ENCODE data around the gene CDC37L1.
"Not testable (repeated sequence)": the region's sequence is repeated elsewhere in the genome, so short reads cannot be mapped to it uniquely, and the experiment has no call there.

The CDC37L1 gene

DNA sequence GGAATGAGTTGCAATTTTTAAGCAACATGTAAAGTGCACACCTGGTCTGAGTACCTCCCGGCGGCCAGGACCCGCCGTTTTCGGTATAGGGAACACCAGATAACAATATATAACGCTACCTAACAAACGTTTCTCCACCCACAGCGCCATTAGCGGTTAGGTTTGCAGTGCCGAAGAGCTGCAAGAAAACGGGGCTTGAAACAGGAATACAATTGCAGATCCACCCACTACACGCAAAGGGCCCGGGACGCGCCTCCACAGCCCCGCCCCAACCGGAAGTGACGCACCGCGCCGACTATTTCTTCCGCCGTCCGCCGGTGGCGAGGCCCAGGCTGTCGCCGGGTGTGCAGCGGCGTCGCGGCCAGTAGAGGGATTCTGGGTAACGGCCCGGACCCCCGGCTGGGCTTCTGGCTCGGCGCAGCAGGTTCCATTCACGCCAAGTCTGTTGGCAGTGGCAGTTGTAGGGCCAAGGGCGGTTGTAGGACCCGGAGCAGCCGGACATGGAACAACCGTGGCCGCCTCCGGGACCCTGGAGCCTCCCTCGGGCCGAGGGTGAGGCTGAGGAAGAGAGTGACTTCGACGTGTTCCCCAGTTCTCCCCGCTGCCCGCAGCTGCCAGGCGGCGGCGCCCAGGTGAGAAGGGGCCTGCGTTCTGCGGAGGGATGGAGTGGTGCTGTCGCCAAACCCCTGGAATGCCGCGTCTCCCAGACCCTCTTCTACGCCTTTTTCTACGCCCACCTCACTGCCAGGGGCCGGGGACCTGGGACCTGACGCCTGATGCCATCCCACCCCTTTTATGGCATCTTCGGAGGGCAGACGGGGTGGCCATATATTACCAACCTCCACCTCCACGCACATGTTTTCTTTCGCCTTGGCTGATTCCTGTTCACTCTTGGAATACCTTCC is at the start of gene CDC37L1:
Gene CDC37L1, plus strand, starts transcription at position 302 of the 905 bp plus-strand sequence. Its CDS starts 199 bp downstream, at position 501.
- DNase-seq = peak; percentile 69 to 89

DNA sequence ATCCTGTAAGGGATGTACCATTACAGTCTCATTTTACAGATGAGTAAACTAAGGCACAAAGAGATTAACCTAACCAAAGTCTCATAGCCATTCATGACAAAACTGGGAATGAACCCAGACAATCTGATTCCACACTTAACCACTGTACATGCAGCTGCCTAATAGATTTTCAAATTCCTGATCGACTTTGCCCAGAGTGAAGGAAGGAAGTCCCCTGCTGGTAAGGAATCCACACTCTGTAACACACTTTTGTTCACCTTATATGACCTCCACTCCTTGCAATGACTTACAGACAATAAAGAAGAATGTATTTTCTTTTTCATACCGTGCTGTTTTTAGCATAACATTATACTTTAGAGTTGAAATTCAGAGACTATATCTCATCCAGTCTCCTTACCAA is 48.5 kb upstream of the CDC37L1 start:
- no peak for DNase-seq

DNA sequence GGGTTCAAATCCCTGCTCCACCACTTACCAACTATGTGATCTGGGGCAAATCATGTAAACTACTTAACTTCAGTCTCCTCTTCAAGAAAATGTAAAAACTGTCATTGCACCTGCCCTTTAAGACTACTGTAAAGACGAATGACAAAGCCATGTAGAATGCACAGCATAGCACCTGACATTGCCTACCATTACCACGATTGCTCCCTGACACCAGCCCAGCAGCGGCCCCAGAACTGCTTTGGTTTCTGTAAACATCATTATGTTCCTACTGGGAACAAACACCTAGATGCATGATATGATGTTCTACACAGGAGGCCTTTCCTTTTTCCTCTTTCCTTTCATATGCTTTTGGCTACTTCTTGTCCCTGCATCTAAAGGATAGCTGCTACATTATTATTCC is 40.4 kb upstream of the CDC37L1 start:
- DNase-seq = no peak

DNA sequence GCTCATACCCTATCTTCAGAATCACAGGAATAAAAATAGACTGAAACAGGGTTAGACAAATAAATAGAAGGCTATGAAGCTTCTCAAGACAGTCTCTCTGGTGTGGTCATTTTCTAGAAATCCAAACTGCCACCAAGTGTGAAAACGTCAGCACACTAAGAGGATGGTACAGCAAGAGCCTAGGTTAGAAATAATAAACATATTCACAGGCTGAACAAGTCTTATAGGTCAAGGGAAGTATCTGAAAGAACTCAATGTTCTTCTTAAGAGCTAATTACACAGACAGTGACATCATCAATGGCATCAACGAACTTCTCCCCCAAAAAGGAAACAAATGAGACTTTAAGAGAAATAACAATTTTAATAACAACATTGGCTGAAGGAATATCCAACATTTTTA is 39.9 kb upstream of the CDC37L1 start:
- no peak for DNase-seq

DNA sequence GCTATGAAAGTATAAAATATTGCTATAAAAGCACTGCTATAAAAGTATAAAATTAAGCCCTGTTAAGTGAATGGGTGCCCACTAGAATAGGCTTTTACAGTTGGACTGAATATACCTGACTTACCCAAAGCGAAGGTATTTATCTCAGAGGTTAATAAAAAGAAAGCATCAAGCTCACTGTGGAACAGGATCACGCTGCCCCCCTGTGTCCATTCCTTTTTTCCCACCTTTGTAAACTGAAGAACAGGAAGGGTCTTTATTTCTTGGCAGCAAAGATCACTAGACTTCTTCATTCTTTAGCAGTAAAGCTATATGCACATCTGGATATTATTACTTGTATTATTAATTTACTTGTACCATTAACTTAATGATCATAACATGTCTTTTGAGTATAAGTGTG is 39.3 kb upstream of the CDC37L1 start:
- no peak for DNase-seq

DNA sequence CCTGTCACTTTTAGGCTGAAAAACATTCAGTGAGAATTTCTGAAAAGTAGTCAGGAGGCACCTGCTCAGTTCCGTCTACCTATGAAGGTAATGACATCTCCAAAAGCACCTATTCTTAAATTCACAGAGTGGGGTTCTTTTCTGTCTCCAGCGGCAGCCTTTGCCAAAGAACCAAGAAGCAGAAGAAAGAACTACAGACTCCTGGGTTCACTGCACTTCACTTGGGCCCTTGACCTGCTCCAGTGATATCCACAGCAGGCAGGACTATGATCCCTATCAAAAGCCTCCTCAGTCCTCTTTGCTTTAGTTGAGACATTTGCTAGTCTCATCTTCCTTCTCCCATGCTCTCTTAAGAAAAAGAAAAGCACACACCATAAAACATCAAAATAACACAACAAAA is 37.0 kb upstream of the CDC37L1 start:
- no peak for DNase-seq

DNA sequence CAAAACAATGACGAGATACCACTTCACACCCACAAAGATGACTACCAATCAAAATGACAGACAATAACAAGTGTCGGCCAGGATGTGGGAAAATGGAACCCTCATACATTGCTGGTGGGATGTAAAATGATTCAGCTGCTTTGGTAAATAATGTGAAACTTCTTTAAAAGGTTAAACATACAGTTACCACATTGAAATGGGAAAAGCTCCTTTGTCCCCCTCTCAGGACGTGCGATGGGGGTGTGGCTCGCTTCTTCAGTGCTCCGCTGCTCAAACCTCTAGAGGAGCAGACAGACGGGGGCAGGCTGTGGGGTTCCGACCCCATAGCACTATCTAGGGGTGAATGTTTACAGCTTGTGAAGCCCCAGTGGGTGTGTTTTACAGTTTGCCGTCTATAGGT is 25.3 kb upstream of the CDC37L1 start:
- no peak for DNase-seq

DNA sequence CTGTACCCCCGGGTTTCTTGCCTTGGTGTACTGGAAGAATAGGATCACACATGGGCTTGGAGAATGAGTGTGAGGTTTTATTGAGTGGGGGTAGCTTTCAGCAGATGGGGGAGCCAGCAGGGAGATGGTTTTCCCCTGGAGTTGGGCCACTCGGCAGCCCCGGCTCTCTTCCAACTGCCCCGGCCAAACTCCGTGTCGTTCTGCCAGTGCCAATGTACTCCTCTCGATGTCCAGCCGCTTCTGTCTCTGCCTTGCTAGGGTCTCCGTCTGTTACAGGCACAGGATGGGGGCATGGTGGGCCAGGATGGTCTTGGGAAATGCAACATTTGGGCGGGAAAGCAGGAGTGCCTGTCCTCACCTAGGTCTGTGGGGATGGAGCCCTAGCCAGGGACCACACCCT is 24.8 kb upstream of the CDC37L1 start:
- no peak for DNase-seq

DNA sequence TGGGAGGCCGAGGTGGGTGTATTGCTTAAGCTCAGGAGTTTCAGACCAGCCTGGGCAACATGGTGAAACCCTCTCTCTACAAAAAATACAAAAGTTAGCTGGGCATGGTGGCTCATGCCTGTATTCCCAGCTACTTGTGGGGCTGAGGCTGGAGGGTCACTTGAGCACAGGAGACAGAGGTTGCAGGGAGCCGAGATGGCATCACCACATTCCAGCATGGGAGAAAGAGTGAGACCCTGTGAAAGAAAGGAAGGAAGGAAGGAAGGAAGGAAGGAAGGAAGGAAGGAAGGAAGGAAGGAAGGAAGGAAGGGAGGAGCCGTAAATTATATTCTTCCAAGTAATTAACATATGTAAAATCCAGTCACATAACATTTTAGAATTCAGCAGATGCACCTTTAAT is 23.2 kb upstream of the CDC37L1 start:
- DNase-seq = not testable (repeated sequence)

DNA sequence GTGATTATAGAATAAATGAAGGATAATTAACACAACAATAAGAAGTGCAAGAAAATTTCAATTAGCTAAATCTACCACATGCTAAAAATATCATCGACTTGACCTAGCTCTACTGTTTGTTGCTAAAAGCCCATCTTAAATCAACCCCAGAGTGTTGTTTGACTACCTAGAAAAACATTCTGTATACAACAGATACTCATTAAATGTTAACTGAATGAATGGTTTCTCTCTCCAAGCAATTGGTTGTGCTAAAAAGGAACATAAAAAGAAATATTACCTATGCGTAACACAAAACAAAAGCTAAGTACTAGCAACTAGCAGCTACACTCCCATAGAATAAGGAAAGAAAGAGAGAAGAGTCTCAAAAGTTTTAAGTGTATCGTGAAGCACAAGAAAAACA is 22.7 kb upstream of the CDC37L1 start:
- DNase-seq = no peak

DNA sequence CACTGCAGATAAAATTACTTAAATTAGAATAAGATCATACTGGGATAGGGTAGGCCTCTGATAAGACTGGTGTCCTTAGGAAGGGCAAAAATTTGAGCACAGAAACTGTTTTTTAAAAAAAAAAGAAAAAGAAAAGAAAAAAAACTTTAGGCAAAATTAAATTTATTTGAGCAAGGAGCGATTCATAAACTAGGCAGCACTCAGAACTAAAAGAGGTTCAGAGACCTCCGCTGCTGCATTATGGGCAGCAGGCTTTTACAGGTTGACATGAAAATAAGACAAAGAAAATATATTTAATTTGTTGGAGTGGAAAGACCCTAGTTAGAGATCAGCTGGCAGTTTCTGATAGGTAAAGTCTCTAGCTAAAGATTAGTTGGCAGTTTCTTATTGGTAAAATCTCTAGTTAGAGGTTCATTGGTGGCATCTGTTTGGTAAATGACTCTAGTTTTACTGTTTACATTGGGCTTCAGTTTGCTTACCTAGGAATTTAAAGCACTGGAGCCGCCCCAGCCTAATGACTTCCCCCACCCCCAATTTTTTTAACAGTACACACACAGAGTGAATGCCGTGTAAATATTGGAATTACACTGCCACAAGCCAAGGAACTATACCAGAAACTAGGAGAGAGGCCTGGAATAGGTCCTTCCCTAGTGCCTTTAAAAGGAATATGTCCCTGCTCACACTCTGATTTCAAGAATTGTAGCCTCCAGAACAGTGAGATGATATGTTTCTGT is 21.8 kb upstream of the CDC37L1 start:
- no peak for DNase-seq

DNA sequence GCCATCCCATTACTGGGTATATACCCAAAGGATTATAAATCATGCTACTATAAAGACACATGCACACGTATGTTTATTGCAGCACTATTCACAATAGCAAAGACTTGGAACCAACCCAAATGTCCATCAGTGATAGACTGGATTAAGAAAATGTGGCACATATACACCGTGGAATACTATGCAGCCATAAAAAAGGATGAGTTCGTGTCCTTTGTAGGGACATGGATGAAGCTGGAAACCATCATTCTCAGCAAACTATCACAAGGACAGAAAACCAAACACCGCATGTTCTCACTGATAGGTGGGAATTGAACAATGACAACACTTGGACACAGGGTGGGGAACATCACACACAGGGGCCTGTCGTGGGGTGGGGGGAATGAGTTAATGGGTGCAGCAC is 18.7 kb upstream of the CDC37L1 start:
- DNase-seq = not testable (repeated sequence)

DNA sequence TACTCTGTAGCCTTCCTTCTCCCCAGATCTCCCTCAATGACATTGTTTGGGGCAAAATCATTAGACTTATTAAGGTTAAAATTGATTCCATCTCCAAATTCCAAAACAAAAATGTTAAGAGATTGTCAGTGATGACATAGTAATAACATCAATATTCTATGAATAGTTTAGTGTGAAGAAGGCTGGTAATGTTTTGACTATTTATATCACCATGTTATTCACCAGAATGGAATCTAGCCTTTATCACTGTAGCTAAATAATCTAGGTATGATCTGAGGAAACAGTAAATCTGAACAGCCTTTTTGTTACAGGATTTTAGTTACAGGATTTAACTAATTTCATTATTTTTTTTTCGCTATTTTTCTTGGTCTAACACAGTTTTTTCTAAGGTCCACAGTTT is 18.2 kb upstream of the CDC37L1 start:
- DNase-seq = no peak

DNA sequence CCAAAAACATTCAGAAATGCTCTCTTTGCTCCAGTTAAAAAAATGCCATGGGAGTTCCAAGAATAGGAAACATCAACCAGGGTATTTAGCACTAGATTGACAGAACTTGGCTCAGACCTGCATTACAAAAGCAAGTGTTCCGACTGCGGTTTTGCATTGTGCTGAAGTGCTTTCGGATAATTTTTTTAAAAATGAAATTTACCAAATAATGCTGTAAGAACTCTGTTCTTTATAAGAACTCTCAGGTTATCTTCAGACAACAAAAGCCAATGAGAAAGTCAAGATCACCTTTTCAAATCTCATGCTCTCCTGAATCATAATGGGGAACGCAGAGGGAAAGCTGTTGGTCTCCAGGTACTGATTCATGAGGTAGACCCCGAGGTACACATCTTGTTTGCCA is 17.8 kb upstream of the CDC37L1 start:
- DNase-seq = no peak

DNA sequence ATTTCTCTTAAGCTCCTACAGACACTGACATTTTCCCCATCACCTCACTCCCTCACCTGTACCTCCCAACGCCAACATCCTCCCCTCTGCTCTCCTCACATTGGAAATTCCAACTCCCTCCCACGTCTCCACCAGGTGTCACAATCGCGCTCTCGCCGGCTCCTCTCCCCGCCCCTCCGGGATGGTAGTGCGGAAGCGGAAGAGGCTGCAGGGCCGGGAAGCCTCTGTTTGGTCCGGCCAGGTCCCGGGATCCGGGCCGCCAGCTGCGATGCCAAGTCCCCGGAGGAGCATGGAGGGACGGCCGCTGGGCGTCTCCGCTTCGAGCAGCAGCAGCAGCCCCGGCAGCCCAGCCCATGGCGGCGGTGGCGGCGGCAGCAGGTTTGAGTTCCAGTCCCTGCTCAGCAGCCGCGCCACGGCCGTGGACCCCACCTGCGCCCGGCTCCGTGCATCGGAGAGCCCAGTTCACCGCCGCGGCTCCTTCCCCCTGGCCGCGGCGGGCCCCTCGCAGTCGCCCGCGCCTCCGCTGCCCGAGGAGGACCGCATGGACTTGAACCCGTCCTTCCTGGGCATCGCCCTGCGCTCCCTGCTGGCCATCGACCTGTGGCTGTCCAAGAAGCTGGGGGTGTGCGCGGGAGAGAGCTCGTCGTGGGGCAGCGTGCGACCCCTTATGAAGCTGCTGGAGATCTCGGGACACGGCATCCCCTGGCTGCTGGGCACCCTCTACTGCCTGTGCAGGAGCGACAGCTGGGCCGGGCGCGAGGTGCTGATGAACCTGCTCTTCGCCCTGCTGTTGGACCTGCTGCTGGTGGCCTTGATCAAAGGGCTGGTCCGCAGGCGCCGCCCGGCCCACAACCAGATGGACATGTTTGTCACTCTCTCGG is 17.0 kb upstream of the CDC37L1 start, which contains the start of gene PLPP6:
Gene PLPP6, plus strand, starts transcription at position 187 of the 881 bp plus-strand sequence. Its CDS starts 82 bp downstream, at position 269.
- DNase-seq = peak; percentile 86 to 89

DNA sequence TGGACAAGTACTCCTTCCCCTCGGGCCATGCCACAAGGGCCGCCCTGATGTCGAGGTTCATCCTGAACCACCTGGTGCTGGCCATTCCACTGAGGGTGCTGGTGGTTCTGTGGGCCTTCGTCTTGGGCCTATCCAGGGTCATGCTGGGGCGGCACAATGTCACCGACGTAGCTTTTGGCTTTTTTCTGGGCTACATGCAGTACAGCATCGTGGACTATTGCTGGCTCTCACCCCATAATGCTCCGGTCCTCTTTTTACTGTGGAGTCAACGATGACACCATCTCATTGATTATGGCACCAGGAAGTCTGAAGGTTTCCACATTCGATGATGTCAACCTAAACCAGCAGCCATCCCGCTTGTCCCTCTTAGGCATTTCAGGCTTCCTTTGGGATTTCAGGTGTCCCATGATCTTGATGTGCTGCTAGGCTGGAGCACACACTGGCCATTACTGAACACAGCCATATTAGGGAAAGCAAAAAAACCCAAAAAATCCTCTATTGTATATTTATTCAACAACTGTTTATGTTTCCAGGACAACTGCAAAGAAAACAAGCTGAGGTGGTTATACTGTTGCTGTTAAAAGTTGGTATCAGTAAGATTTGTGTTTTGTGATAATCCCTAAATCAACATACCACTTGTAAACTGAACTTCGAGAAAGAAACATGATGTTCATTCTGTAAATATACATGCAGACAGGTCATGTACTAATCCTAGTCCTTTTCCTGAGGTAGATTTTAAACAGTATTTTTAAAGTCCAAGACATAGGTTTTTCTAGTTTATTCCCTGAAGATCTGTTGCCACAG is 16.2 kb upstream of the CDC37L1 start:
- no peak for DNase-seq

DNA sequence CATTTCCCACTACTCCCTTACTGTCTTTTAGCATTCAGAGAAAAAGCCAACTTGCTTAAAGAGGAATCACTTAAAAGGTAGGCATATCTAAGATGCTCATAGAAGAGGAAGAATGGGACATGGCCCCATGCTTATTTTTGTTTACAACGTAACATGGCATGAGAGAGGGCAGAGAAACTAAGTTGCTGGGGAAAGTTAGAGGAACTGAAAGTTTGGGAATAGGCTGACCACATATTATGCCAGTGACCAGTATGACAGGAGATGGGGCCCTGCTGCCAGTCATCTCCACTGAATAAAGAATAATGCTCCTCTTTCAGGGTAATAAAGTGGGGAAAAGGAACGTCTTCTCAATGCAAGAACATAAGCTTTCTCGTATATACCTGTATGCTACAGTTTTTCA is 15.4 kb upstream of the CDC37L1 start:
- DNase-seq = no peak

DNA sequence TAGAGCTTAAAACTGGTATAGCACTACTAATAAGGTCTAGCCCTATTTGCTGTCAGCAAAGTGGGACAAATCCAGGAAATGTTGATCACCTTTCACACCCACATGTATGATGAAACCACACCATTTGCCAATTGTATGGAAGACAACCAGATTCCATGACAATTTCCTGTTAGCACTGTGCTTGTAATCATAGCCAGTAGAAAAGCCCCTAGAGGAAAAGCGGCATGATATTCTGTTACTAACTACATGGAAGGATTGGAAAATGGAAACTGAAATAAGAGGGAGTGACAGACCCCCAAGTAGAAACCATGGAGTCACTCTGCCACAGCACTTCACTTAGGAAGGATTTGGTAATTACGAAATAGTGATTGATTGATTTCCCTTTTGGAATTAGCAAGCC is 14.0 kb upstream of the CDC37L1 start:
- DNase-seq = no peak

DNA sequence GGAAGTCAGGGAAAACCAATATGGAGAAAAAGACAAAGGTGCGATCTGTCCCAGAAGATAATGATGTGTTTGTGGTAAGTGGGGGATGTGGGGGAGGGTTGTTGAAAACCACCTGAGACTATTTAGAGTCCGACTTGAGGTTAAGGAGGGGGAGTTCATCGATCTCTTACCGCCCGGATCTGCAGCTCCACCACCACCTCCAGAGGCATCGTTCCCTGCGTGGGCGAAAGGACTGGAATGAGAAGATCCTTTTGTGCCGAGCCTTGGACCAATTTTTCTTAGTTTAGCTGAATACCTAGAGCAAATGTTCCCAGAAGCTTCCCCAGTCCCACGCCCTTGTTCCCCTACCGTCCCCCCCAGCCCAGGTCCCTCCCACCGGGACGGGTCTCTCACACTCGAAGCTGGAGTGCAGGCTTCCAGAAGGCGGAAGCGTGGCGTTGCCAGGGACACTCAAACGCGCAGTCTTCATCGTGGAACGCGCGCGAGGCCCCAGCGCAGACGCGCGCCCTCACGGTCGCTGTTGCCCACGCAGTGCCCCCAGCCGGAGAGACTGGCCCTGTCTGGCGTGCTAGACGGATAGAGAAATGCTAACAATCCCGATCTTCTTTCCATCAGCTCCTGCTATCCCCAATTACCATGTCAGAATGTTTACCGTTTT is 13.2 kb upstream of the CDC37L1 start, which contains the start of gene SPATA6L:
Gene SPATA6L, minus strand, starts transcription at position 439 of the 658 bp plus-strand sequence. Its CDS starts 230 bp downstream, at position 209.
- peak in 1 of 2 experiments; percentile 44 for DNase-seq

DNA sequence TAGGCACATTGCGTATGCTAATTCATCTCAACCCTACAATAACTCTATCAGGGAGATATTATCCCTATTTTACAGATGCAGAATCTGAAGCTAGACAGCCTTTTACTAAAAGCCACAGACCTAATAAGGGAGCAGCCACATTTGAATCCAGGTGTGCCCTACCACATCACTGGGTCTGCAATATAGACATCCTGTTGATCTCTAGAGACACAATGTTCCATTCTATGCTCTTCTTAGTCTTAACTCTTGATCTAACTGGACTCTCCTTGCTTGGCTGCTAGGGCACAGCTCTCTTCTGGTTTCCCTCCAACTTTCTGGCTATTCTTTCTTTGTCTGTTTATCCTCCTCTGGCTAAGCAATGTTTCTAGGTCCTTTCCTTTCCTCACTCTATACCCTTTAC is 11.7 kb upstream of the CDC37L1 start:
- no peak for DNase-seq

DNA sequence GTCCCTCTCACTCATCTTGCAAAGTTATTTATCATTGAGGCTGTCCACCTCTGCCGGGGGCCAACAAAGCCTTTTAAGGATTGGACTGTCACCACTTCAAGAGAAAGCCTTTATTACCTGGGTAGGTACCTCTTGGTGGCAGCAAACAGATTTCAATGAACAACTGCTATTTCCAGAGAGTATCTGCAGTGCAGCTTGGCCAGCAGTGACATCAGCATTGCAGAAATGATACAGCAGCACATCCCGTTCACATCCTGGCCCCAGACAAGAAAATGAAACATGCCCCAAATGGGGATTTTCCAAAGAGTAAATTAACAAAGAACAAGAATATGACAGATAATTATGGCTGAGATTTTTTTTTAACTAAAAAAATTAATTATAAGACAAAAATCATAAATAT is 10.8 kb upstream of the CDC37L1 start:
- DNase-seq = no peak
